GM12878 (cell line): ENCODE results near the gene TTLL11. TPM values are rescaled to one million over a fixed set of nuclear protein-coding genes. Genes with fewer than 3 reads are reported as not detected.

ENCODE experiments used
- ATAC-seq: fragments of 200-7000 bp; cut with Tn5 transposase; 3 replicates; pipeline ENCODE4 v1.9.1; 2020; ENCODE audit warnings: mild to moderate bottlenecking, moderate library complexity
- BruUV-seq: library from RNA; stranded (reverse); fragments of 400-500 nt; replicated peaks from 2 replicates; lab custom pipeline; 2021; lab: Mats Ljungman, UMichigan
- CTCF ChIA-PET: fragments of 300-600 bp; sonication (Branson Sonifier 250); formaldehyde crosslinking; extraction: SDS; loops from one replicate; lab custom pipeline; 2021; ENCODE audit warnings: inconsistent platforms; lab: Yijun Ruan, JAX
- POLR2A ChIA-PET: fragments of 350-600 bp; formaldehyde crosslinking; extraction: SDS; loops from one replicate; lab custom pipeline; 2021; ENCODE audit warnings: inconsistent platforms; lab: Charles Lee
- RAD21 ChIA-PET: fragments of 300-600 bp; sonication (Branson Sonifier 250); formaldehyde crosslinking; loops from one replicate; lab custom pipeline; 2023; ENCODE audit warnings: antibody characterized with exemption; ENCODE audit not compliant: unreplicated experiment; lab: Charles Lee
- SMC1A ChIA-PET: fragments of 300-600 bp; sonication (Branson Sonifier 250); formaldehyde crosslinking; loops from one replicate; lab custom pipeline; 2023; ENCODE audit not compliant: unreplicated experiment, uncharacterized antibody; lab: Charles Lee
- DNase-seq: peaks from one replicate; pipeline ENCODE4 v3.0.0-alpha.2; 2011; ENCODE audit warnings: low read depth, low spot score
- FAIRE-seq: peaks from 3 replicates; lab custom pipeline; 2011; peaks lifted over from hg19 to GRCh38; lab: Jason Lieb, UNC
- H2AFZ ChIP-seq: 2 replicates; pipeline ENCODE4 v1.6.0; 2011; ENCODE audit warnings: low read depth, low read length, control low read depth; ENCODE audit not compliant: control insufficient read depth
- H3K27ac ChIP-seq: 2 replicates; pipeline ENCODE4 v1.5.1; 2011; ENCODE audit warnings: control low read depth; ENCODE audit not compliant: control insufficient read depth, insufficient read depth
- H3K27me3 ChIP-seq, 2 experiments: replicated peaks in 1 of 2; 2 replicates each; pipeline versions ENCODE4 v1.6.0 to v1.6.1; 2011; ENCODE audit warnings: low read length in 1 of 2; ENCODE audit not compliant: control insufficient read depth in 2 of 2, insufficient read depth in 2 of 2
- H3K36me3 ChIP-seq, 2 experiments: 2 replicates each; pipeline ENCODE4 v1.5.1; 2011; ENCODE audit warnings: low read length in 1 of 2; ENCODE audit not compliant: control insufficient read depth in 2 of 2, insufficient read depth in 2 of 2
- H3K4me1 ChIP-seq: 2 replicates; pipeline ENCODE4 v1.6.1; 2011; ENCODE audit warnings: mild to moderate bottlenecking, low read length, moderate library complexity, mixed read lengths; ENCODE audit not compliant: control insufficient read depth, insufficient read depth
- H3K4me2 ChIP-seq: 2 replicates; pipeline ENCODE4 v1.6.0; 2011; ENCODE audit warnings: control low read depth; ENCODE audit not compliant: control insufficient read depth, insufficient read depth
- H3K4me3 ChIP-seq: fragments of 200-600 bp; sonication (generic); 2 replicates; pipeline ENCODE4 v1.5.1; 2016
- H3K79me2 ChIP-seq: 2 replicates; pipeline ENCODE4 v1.6.0; 2011; ENCODE audit warnings: low read length; ENCODE audit not compliant: control insufficient read depth, insufficient read depth
- H3K9ac ChIP-seq: 2 replicates; pipeline ENCODE4 v1.8.0; 2011; ENCODE audit warnings: low read length, control low read depth, mixed read lengths; ENCODE audit not compliant: control insufficient read depth, insufficient read depth
- H3K9me3 ChIP-seq: replicated peaks from 3 replicates; pipeline ENCODE4 v1.5.1; 2011; ENCODE audit warnings: mild to moderate bottlenecking, low read length; ENCODE audit not compliant: control insufficient read depth, insufficient read depth
- H4K20me1 ChIP-seq: 2 replicates; pipeline ENCODE4 v1.6.0; 2011; ENCODE audit not compliant: control insufficient read depth, insufficient read depth
- BRCA1 ChIP-seq: IDR thresholded peaks from 2 replicates; pipeline ENCODE4 v1.6.1; 2011; ENCODE audit warnings: low read depth, low read length, improper control_type of control experiment
- CBFB ChIP-seq: IDR thresholded peaks from 2 replicates; pipeline ENCODE4 v1.6.1; 2016; ENCODE audit warnings: antibody characterized with exemption, low read depth
- GATAD2B ChIP-seq: fragments of 450-650 bp; conservative IDR thresholded peaks from 2 replicates; pipeline ENCODE4 v1.6.1; 2017; ENCODE audit warnings: low read depth, mild to moderate bottlenecking, moderate library complexity
- LARP7 ChIP-seq: fragments of 450-650 bp; IDR thresholded peaks from 2 replicates; pipeline ENCODE4 v1.6.1; 2017; ENCODE audit warnings: mild to moderate bottlenecking
- MYC ChIP-seq: IDR thresholded peaks from 2 replicates; pipeline ENCODE4 v1.6.1; 2011; ENCODE audit warnings: mild to moderate bottlenecking, low read length, moderate library complexity, inconsistent platforms; ENCODE audit not compliant: insufficient read depth, insufficient replicate concordance, insufficient read length, severe bottlenecking
- NFXL1 ChIP-seq: fragments of 450-650 bp; IDR thresholded peaks from 2 replicates; pipeline ENCODE4 v1.6.1; 2017; ENCODE audit warnings: antibody characterized with exemption, mild to moderate bottlenecking, borderline replicate concordance
- RAD21 ChIP-seq: IDR thresholded peaks from 2 replicates; pipeline ENCODE4 v1.6.1; 2011; ENCODE audit warnings: mild to moderate bottlenecking, low read depth, low read length, moderate library complexity; ENCODE audit not compliant: insufficient read depth
- WGBS: methylation state at CpG from one replicate; pipeline ENCODE4 v1.1.6; 2016; ENCODE audit warnings: low lambda C conversion rate; ENCODE audit not compliant: insufficient replicate concordance, insufficient coverage; ENCODE audit errors: missing lambda C conversion rate; 5-methylcytosine and 5-hydroxymethylcytosine counted together
- in situ Hi-C: fragments of 300-500 bp; cut with MboI; formaldehyde crosslinking; loops from 9 replicates; pipeline ENCODE4 v1.14.3; 2018; ENCODE audit warnings: mixed read lengths
- intact Hi-C: fragments of 100-400 bp; cut with micrococcal nuclease; formaldehyde crosslinking; loops from one replicate; pipeline ENCODE4 v1.14.2; 2022; ENCODE audit not compliant: unreplicated experiment
- polyA plus RNA-seq, 11 experiments: library from polyadenylated mRNA; depleted of rRNA in 4 of 11; unstranded in 6 of 11; stranded (reverse) in 5 of 11; fragments of >200 nt; fragmentation: Nextera tagmentation in 4 of 11; fragmentation: Illumina TruSeq in 1 of 11; extraction: Ambion mirVana in 4 of 11; extraction: Trizol in 1 of 11; gene quantifications; 1 replicate in 1 of 11; 2 replicates in 10 of 11; pipeline versions ENCODE4 v1.2.1 to v1.2.3, GENCODE V29; 2011 to 2016; ENCODE audit warnings: inconsistent platforms in 2 of 11, missing spikeins in 2 of 11, low read depth in 1 of 11
- total RNA-seq, 4 experiments: library from RNA; depleted of rRNA in 3 of 4; stranded (reverse); fragments of >200 nt in 3 of 4; fragmentation: Illumina TruSeq in 1 of 4; extraction: Trizol in 1 of 4; gene quantifications; 2 replicates each; pipeline versions ENCODE4 v1.2.1 to v1.2.3, GENCODE V29; 2013 to 2021
- TF ChIP-seq, protein P1 (sequence below): IDR thresholded peaks from 2 replicates; pipeline ENCODE4 v1.6.1; 2011; ENCODE audit warnings: mild to moderate bottlenecking, low read depth, low read length, moderate library complexity; ENCODE audit not compliant: insufficient replicate concordance

Gene TTLL11
- total and polyA plus RNA-seq, 10 of the 15 experiments (the other 5 are each of a cell fraction or from before 2014, with no cell fraction given) = 1.2 to 3.7 (median 2.9) TPM

DNA sequence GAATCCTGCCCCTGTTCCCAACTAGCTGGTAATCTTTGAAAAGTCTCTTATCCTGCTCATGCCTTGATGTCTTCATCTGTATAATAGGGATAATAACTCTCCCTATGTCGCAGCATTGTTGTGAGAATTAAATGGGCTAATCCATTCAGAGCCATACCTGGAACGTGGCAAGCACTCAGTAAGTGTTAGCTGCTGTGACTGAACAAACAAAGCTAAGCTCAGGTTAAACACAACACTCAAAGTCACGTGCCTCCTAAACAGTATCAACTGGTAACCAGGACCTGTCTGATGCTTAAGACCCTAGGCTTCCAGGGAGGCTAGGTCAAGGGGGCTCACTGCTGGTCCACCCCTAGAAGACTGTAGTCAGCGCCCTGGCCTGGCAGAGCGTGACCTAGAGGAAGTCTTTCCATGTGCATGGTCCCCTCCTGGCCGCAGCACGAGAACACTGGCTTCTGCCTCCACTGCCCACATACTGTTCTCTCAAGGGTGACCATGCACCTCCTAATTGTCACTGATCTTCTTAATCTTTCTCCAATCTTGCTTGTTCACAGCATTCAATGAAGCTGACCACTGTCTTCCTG, 211.1 kb downstream of the TTLL11 start (continued):
- TF ChIP-seq MYC (no peak), RAD21 (no peak), BRCA1 (no peak), LARP7 (no peak)
- TF ChIP-seq, protein P1, sequence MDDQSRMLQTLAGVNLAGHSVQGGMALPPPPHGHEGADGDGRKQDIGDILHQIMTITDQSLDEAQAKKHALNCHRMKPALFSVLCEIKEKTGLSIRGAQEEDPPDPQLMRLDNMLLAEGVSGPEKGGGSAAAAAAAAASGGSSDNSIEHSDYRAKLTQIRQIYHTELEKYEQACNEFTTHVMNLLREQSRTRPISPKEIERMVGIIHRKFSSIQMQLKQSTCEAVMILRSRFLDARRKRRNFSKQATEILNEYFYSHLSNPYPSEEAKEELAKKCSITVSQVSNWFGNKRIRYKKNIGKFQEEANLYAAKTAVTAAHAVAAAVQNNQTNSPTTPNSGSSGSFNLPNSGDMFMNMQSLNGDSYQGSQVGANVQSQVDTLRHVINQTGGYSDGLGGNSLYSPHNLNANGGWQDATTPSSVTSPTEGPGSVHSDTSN = no peak

DNA sequence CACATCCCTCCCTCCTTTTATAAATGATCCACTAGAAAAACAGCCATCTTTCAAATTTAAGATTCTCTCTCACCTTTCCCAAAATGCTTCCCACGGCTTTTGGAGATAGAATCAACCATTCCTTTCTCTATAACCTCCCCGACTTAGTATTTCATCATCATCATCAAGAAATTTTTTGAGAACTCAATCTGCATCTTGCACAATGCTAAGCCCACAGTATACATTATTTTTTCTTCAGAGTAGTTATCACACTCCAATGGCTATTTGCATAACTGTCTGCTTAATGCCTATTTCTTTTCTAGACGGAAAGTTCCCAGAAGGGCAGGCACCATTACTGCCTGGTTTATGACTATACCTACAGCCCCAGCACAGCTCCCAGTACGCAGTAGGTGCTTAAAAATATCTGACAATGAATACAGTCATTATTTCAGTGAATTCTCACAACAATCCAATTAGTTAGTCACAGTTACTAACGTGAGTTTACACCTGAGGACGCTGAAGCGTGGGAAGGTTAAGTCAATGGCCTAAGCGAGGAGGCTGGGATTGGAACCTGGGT, 212.7 kb downstream of the TTLL11 start:
- ChIA-PET CTCF (no interaction called here), SMC1A (no interaction called here), RAD21 (no interaction called here), POLR2A (no interaction called here)
- DNase-seq = no peak
- Histone ChIP-seq H3K9me3 (no peaks in the 10 kb centered on the region), H3K9ac (no peak overlapping the region), H3K27me3 (no peaks in the 10 kb centered on the region; a peak in 1 of 4 replicates), H3K36me3 (no peaks in the 10 kb centered on the region), H3K79me2 (no peaks in the 10 kb centered on the region), H2AFZ (no peak overlapping the region), H3K4me3 (no peak overlapping the region), H4K20me1 (no peaks in the 10 kb centered on the region), H3K4me2 (no peak overlapping the region), H3K27ac (no peak overlapping the region), H3K4me1 (no peaks in the 10 kb centered on the region; the same call in 1 of the 2 replicates)
- 45% methylated on average over 8 of the region's 8 CpGs for WGBS
- FAIRE-seq = no peak
- no peak for ATAC-seq
- in situ Hi-C loops (no loop called here), intact Hi-C loops (no loop called here)
- TF ChIP-seq GATAD2B (no peak), CBFB (no peak), NFXL1 (no peak)
- BruUV-seq = no TSS peak
